Subcutaneous adipose tissue (tissue), 4 donors: Measurements from ENCODE around the gene FBXW11. TPM values are rescaled to one million over a fixed set of nuclear protein-coding genes. Genes with fewer than 3 reads are reported as not detected.

Experiments
- CTCF ChIP-seq: fragments of 450-650 bp; IDR thresholded peaks from one replicate; pipeline ENCODE4 v1.5.1; 2016; ENCODE audit warnings: low read depth, mild to moderate bottlenecking, control low read depth, antibody characterized with exemption, moderate library complexity
- total RNA-seq, 4 donors: library from RNA; depleted of rRNA; stranded (reverse); fragments of >200 nt; gene quantifications; one replicate each; pipeline ENCODE4 v1.1.0, GENCODE V29; 2016

Gene FBXW11
- total RNA-seq, 4 donors from 2014 or later: 51.8 to 66.1 (median 59.8) TPM

- TF ChIP-seq CTCF: no peak
These were observed 160.6 kb downstream of the FBXW11 start for GRCh38 chr5:171845857-171846256.

GRCh38 chr5:171845040-171845630 lies 161.3 kb downstream of the FBXW11 start:
- no peak for TF ChIP-seq CTCF

GRCh38 chr5:171842777-171843328 lies 163.6 kb downstream of the FBXW11 start:
- TF ChIP-seq CTCF: no peak

GRCh38 chr5:171841984-171842776 lies 164.3 kb downstream of the FBXW11 start:
- no peak for TF ChIP-seq CTCF

- TF ChIP-seq CTCF: no peak
These were observed 165.5 kb downstream of the FBXW11 start for GRCh38 chr5:171840711-171841522.

- TF ChIP-seq CTCF: no peak
These were observed 166.4 kb downstream of the FBXW11 start for GRCh38 chr5:171840066-171840465.

GRCh38 chr5:171839112-171839511 lies 167.3 kb downstream of the FBXW11 start:
- TF ChIP-seq CTCF: no peak
